ENCODE data around the gene SMIM24.

- no peak for TF ChIP-seq CTCF (IDR thresholded peaks at IDR 0.05; ENCODE audit: low read depth, low read length)
- no peak for TF ChIP-seq EZH2phosphoT487 (IDR thresholded peaks at IDR 0.05; ENCODE audit: low read depth)
Measured at GRCh38 chr19:3479177-3479833, 1.0 kb downstream of the SMIM24 start.
